Activated CD4-positive, alpha-beta T cell treated with anti-CD3 and anti-CD28 coated beads, Interleukin-10, Interleukin-2, amounts not matched to agents 100 ng/mL and 50 ng/mL, durations not matched to agents 16 hours and 8 hours (primary cell): Measurements from ENCODE around the gene SMPD1.
"Not testable (repeated sequence)": the region's sequence is repeated elsewhere in the genome, so short reads cannot be mapped to it uniquely, and the experiment has no call there.

Experiments
- DNase-seq: peaks from one replicate; pipeline ENCODE4 v3.0.0-alpha.2; 2020

Gene SMPD1

DNA sequence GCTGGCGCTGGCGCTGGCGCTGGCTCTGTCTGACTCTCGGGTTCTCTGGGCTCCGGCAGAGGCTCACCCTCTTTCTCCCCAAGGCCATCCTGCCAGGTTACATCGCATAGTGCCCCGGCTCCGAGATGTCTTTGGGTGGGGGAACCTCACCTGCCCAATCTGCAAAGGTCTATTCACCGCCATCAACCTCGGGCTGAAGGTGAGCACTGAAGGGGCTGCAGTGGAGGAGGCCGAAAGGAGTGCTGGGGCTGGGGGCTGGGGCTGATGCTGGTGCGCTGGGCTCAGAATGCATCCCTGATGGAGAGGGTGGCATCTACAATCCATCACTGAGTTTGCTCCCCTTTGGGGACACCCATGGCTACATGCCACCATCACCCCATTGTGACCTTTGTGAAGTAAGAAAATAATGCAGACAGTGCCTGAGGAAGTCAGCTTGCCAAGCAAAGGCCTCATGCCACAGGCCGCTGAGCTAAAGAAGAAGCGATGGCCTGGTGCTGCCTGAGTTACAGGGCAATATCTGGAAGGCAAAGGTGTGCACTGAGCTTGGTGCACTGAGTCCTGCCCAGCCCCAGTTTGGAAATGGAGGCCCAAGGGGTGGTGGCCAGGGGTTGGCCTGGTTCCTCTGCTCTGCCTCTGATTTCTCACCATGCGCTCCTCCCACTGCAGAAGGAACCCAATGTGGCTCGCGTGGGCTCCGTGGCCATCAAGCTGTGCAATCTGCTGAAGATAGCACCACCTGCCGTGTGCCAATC, 620 bp downstream of the SMPD1 start:
- no peak for DNase-seq

DNA sequence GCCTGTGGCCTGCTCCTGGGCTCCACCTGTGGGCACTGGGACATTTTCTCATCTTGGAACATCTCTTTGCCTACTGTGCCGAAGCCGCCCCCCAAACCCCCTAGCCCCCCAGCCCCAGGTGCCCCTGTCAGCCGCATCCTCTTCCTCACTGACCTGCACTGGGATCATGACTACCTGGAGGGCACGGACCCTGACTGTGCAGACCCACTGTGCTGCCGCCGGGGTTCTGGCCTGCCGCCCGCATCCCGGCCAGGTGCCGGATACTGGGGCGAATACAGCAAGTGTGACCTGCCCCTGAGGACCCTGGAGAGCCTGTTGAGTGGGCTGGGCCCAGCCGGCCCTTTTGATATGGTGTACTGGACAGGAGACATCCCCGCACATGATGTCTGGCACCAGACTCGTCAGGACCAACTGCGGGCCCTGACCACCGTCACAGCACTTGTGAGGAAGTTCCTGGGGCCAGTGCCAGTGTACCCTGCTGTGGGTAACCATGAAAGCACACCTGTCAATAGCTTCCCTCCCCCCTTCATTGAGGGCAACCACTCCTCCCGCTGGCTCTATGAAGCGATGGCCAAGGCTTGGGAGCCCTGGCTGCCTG, 1.4 kb downstream of the SMPD1 start:
- no peak for DNase-seq

GRCh38 chr11:6392251-6392650, 2.0 kb downstream of the SMPD1 start:
- not testable (repeated sequence) for DNase-seq

GRCh38 chr11:6393989-6394670, 3.9 kb downstream of the SMPD1 start:
- DNase-seq = no peak

GRCh38 chr11:6395470-6396060, 5.3 kb downstream of the SMPD1 start:
- DNase-seq = no peak

GRCh38 chr11:6397156-6397555, 6.9 kb downstream of the SMPD1 start:
- DNase-seq = no peak

DNA sequence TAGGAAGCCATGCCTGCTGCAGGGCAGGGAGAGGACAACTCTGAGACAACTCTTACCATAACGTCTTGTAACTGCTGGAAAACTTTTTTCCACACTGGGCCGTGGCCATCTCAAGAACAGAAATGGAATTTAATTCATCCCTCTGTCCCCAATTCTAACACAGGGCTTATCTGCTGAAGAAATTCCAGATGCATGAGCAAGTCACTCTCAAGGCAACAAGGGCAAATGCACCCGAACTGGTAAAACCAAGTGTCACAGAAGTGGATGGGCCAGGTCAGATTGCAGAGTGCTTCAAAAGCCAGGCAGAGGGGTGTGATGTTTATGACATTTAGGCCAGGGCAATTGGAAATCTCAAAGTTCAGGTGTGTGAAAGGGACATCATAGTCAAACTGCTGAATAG, 7.4 kb downstream of the SMPD1 start:
- no peak for DNase-seq

GRCh38 chr11:6400431-6401345, 10.4 kb downstream of the SMPD1 start:
- DNase-seq = no peak

GRCh38 chr11:6401464-6401863, 11.2 kb downstream of the SMPD1 start:
- no peak for DNase-seq

- DNase-seq = peak; percentile 70
Observed at GRCh38 chr11:6402061-6402470, 11.8 kb downstream of the SMPD1 start.

- peak; percentile 95 for DNase-seq
Observed at GRCh38 chr11:6402561-6402981, 12.3 kb downstream of the SMPD1 start.

GRCh38 chr11:6403539-6403938, 13.3 kb downstream of the SMPD1 start:
- DNase-seq = no peak

DNA sequence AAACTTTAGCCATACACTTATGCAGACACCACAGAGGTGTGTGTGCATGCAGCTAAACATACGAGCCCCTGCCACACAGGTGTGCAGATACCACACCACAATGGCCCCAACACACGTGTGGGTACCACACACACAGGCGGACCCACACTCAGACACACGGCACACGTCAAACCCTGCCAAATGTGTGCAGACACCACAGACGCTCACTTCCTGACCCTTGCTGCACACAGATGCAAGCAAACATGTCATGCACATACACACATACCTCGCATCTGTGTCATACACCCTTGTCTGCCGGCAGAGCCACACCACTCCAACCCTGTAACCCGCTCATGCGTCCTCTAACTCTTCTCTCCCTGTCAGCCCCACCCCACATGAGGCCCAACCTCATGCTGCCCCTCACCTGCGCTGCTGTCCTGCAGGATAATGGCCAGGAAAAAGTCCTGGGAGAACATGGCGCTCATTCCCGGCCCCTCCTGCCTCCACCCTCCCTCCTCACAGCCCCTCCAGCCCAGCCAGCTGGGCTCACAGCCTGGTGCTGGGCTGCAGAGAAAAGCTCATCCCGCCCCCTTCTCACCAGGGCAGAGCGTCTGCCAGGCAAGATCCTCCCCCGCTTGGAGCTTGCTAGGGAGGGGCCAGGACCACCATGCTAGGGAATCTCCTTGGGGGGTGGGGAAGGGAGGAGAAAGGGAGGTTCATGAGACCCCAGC, 14.2 kb downstream of the SMPD1 start:
- DNase-seq = peak; percentile 18

DNA sequence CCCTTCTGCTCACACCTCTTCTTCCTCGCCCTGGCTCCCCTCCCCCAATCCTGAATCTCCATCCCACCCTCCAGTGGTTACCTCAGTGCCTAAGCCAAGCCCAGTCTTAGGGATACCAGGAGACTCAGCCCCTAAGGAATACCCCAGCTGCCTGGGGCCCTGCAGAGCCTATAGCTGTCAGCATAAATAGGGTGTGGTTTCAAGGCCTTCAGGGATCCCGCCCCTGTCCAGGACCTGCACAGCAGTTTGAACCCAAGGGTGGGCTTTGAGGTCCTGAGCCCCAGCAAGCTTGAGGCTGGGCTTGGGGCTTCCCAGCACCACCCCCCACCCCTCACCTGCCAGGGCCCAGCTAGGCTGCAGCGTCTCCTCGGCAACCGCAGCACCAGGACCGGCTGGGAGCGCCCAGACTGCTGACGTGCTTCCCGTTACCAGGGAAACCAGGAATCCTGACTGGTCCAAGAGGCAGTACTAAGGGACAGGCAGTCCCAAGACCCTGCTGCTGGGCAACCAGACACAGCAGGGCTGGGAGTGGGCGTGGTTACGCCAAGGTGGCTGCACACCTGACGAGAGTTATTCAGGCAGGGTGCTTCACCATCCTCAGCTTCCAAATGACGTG, 14.9 kb downstream of the SMPD1 start:
- DNase-seq = no peak

DNA sequence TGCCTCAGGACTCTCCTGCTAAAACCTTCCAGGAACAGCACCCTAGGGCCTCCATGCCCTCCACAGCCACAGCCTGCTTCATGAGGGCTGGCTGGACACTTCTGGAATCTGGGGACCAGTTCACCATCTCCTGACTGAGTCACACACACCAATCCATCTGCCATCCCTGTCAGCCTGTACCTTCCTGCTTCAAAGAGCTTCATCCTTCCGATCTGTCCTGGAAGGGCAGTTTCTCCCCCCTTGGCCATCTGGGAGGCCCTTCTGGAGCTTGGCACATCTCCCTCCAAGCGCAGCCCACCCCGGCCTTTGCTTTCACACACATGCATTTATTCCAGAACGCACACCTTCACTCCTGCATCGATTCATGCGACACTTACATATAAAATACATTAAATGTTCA, 15.6 kb downstream of the SMPD1 start:
- DNase-seq = no peak

DNA sequence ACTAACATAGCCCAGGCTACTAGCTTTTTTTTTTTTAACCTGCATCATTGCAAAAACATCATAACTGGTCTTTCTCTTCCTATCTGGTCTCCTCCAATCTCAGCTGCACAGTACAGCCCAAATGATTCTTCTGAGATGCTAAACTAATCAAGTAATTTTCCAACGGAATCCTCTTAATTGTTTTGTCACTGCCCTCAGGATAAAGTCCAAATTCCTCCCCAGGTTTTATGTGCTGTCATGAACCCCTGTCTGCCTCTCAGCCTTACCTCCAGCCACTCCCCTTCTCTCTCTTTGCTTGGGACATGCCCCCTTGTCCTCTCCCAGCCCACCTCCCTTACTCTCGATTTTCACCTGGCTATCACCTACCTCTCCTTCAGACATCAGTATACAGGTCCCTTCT, 16.1 kb downstream of the SMPD1 start:
- DNase-seq = no peak

GRCh38 chr11:6410695-6411430, 20.6 kb downstream of the SMPD1 start:
- no peak for DNase-seq

- DNase-seq = no peak
Observed at GRCh38 chr11:6411594-6412031, 21.3 kb downstream of the SMPD1 start.

GRCh38 chr11:6413791-6414201, 23.5 kb downstream of the SMPD1 start:
- peak; percentile 54 for DNase-seq

DNA sequence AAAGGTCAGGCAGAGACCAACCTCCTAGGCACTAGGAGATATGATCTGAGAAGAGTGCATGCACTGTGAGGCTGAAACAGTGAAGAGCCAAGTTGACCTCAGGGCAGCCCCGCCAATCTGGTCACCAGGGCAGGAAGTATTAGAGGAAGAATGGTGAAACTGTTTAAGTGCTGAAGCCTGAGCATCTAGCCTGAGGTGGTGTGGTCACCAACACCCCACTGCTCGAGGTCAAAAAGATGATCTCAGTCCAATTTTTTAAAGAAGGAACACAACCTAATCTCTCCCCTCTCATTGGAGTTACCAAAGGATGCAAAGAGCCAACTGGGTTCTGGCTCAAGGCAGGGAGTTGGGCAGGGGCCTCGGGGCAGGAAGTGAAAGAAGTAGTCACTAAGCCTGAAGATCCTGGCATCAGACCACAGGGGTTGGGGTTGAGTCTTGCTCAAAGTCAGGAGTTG, 24.6 kb downstream of the SMPD1 start:
- DNase-seq = peak; percentile 60

GRCh38 chr11:6415797-6416196, 25.5 kb downstream of the SMPD1 start:
- no peak for DNase-seq
